HFFc6 (cell line): Measurements from ENCODE around the gene ISYNA1. TPM values are rescaled to one million over a fixed set of nuclear protein-coding genes. Genes with fewer than 3 reads are reported as not detected.
A peak's percentile ranks its signal among the peaks of the same experiment; 100 is the strongest.

Source experiments
- DNase-seq: peaks from one replicate; pipeline ENCODE4 v3.0.0-alpha.2; 2018
- H3K27ac Mint-ChIP-seq: 2 replicates; pipeline ENCODE4 v1.8.0; 2020; ENCODE audit warnings: mild to moderate bottlenecking, mixed read lengths
- H3K27me3 Mint-ChIP-seq: 2 replicates; pipeline ENCODE4 v1.8.0; 2021; ENCODE audit warnings: mild to moderate bottlenecking, moderate library complexity, mixed read lengths; ENCODE audit not compliant: insufficient read depth
- H3K36me3 Mint-ChIP-seq: 2 replicates; pipeline ENCODE4 v1.8.0; 2021; ENCODE audit warnings: low read depth, mixed read lengths
- H3K4me1 Mint-ChIP-seq: 2 replicates; pipeline ENCODE4 v1.8.0; 2020; ENCODE audit warnings: low read depth, mixed read lengths
- H3K4me3 Mint-ChIP-seq: 2 replicates; pipeline ENCODE4 v1.8.0; 2020; ENCODE audit warnings: mild to moderate bottlenecking, moderate library complexity, mixed read lengths
- H3K9me3 Mint-ChIP-seq: 2 replicates; pipeline ENCODE4 v1.8.0; 2020; ENCODE audit warnings: mild to moderate bottlenecking, mixed read lengths
- CTCF ChIP-seq: fragments of 200-600 bp; sonication (generic); IDR thresholded peaks from 2 replicates; pipeline ENCODE4 v1.5.0; 2021; ENCODE audit warnings: antibody characterized with exemption, mild to moderate bottlenecking
- total RNA-seq, 6 experiments: library from RNA; stranded (reverse); fragmentation: NEBNext Ultra II Directional; extraction: Animal tissue kit (Norgen Biotek cat#: 25700); gene quantifications; 2 replicates in 1 of 6; 3 replicates in 5 of 6; pipeline ENCODE4 v1.2.3, GENCODE V29; 2021

Gene ISYNA1
- total RNA-seq, 6 experiments from 2014 or later, result 2.3 to 3.7 (median 3.2) TPM

GRCh38 chr19:18388100-18388959 lies 49.6 kb downstream of the ISYNA1 start:
- peaks cover 9% of the 10 kb centered on the region; the same call in 1 of the 2 replicates for H3K36me3 Mint-ChIP-seq
- H3K4me1 Mint-ChIP-seq, result peaks cover 24% of the 10 kb centered on the region
- H3K27me3 Mint-ChIP-seq, result peaks cover 1% of the 10 kb centered on the region; the same call in 1 of the 2 replicates
- H3K27ac Mint-ChIP-seq, result no peak overlapping the region
- peak; percentile 43 for DNase-seq
- no peaks in the 10 kb centered on the region for H3K9me3 Mint-ChIP-seq
- peak overlapping the region; percentile 72 for H3K4me3 Mint-ChIP-seq
- peak; percentile 100 for TF ChIP-seq CTCF

- peak overlapping the region; percentile 91 for H3K4me3 Mint-ChIP-seq
- H3K9me3 Mint-ChIP-seq, result no peaks in the 10 kb centered on the region
- TF ChIP-seq CTCF, result no peak
- H3K27me3 Mint-ChIP-seq, result peaks cover 3% of the 10 kb centered on the region
- H3K4me1 Mint-ChIP-seq, result peaks cover 24% of the 10 kb centered on the region
- H3K27ac Mint-ChIP-seq, result no peak overlapping the region
- peaks cover 9% of the 10 kb centered on the region; the same call in 1 of the 2 replicates for H3K36me3 Mint-ChIP-seq
- DNase-seq, result no peak
Observed at GRCh38 chr19:18386543-18387271, 51.2 kb downstream of the ISYNA1 start.

GRCh38 chr19:18385675-18386542 lies 52.0 kb downstream of the ISYNA1 start, which contains the start of gene GDF15:
TSS of gene GDF15 (plus strand) at chr19:18386158. CDS start at chr19:18386190, 32 bp downstream.
- no peaks in the 10 kb centered on the region for H3K9me3 Mint-ChIP-seq
- peaks cover 9% of the 10 kb centered on the region; the same call in 1 of the 2 replicates for H3K36me3 Mint-ChIP-seq
- TF ChIP-seq CTCF, result peak; percentile 85
- H3K4me3 Mint-ChIP-seq, result peak within 1 kb of the TSS; percentile 91
- H3K27me3 Mint-ChIP-seq, result peaks cover 3% of the 10 kb centered on the region
- peak; percentile 83 for DNase-seq
- H3K4me1 Mint-ChIP-seq, result peaks cover 22% of the 10 kb centered on the region
- peak within 1 kb of the TSS; percentile 72 for H3K27ac Mint-ChIP-seq

GRCh38 chr19:18385359-18385674 lies 52.6 kb downstream of the ISYNA1 start:
- Mint-ChIP-seq H3K27me3 (peaks cover 3% of the 10 kb centered on the region), H3K27ac (peak overlapping the region; percentile 72), H3K9me3 (no peaks in the 10 kb centered on the region), H3K4me1 (peaks cover 23% of the 10 kb centered on the region), H3K36me3 (peaks cover 9% of the 10 kb centered on the region; the same call in 1 of the 2 replicates), H3K4me3 (0 out of 2 replicates have a peak overlapping the region, but pooled peaks have one; percentile 91)
- no peak for TF ChIP-seq CTCF
- no peak for DNase-seq

GRCh38 chr19:18384775-18385174 lies 53.2 kb downstream of the ISYNA1 start:
- H3K4me1 Mint-ChIP-seq, result peaks cover 28% of the 10 kb centered on the region
- peaks cover 8% of the 10 kb centered on the region; the same call in 1 of the 2 replicates for H3K36me3 Mint-ChIP-seq
- no peak overlapping the region for H3K4me3 Mint-ChIP-seq
- no peak overlapping the region for H3K27ac Mint-ChIP-seq
- H3K9me3 Mint-ChIP-seq, result no peaks in the 10 kb centered on the region
- TF ChIP-seq CTCF, result no peak
- no peak for DNase-seq
- peaks cover 3% of the 10 kb centered on the region for H3K27me3 Mint-ChIP-seq
